GM18873 (cell line): ENCODE measurements around the gene TEX264.

Source experiments
- ATAC-seq: cut with Tn5 transposase; IDR thresholded peaks from one replicate; pipeline ENCODE4 v1.9.1; 2021; ENCODE audit warnings: mild to moderate bottlenecking, moderate library complexity, moderate number of reproducible peaks; ENCODE audit not compliant: unreplicated experiment, low FRiP score

The TEX264 gene

DNA sequence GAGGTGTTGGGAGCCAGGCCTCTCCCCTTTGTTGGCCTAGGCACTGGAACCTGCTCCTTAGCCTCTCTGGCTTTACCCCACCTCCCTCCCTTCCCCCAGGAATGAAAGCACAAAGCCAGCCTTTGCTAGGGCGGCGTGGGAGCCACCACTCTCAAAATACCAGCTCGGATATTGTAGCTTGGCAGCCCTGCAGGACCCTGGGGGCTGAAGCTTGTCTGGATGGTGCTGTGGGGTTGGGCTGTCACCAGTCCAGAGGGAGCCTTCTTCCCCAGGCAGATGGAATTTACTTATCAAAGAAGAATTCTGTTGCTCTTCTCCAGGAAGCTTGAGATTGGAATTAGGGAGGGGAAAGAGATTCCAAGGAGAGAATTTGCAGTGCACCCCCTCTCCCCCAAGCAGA, 20.9 kb downstream of the TEX264 start:
- no peak for ATAC-seq

DNA sequence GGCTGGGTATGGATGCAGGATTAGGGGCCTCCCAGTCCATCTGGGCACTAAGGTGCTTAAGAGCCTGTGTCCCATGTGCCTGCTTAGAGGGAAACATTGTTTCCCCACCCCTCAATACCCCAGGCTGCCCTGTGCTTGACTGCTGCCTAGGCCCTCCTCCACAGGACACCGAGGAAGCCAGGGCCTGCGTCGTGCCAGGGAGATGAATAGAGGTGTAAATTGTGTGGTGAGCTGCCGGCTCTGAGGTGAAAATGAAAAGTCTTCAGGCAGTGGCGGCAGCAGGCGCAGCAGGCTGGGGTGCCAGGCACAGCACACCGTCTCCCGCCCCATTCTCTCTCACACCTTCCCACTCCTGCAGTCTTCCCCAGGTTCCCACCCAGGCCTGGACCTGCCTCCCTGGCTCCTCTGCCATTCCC, 21.9 kb downstream of the TEX264 start:
- no peak for ATAC-seq

DNA sequence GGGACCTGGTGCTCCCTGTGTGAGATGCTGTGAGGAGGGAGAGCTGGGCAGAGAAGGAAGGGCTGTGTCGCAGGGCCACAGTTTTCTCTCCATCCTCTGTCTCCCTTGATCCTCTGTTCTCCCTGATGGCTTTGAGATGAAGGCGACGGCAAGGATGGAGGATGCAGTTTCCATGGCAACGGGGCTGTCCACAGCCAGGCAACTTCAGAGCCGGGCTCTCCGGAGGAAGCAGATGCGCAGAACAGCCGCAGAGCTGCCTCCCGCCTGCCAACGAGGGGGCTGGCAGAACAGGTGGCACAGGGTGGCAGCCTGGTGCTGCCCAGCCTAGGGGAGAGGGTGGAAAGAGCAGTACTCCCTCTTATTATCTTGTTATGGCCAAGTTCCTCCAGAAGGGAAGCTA, 25.9 kb downstream of the TEX264 start:
- no peak for ATAC-seq

DNA sequence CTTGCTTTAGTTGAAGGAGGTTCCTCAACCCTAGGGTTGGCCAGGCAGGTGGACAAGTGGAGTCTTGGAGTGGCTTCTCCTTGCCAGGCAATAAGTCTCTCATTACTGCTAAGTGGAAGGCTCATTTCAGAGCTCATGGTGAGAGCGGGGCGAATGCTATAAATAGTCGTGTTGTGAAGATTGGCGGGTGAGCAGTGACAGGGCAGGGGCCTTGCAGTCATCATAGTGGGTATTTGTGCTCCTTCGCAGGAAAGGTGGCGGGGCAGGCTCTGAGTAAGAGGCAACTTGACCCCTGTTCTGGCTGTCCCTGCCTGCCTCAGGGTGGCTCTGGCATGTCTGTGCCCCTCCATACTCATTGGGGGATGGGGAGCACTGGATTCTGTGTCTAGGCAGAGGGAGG, 27.2 kb downstream of the TEX264 start:
- ATAC-seq, result no peak

DNA sequence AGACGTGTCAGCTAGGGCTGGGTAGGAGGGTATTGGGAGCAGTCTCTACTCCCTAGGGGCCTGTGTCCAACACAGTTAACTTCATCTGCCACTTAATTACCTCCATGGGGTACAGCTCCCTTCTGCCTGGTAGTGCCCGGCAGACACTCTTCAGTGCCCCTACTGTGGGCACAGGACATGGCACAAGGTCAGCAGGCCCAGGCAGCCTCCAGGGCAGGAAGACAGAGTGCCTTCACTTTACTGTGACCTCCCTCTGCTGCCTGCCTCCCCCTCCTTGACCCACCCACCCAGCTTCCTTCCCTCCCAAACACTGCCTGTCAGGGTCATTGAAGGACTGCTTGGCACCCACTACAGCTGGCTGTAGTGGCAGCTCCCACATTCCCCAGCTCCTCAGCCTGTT, 29.4 kb downstream of the TEX264 start:
- no peak for ATAC-seq

DNA sequence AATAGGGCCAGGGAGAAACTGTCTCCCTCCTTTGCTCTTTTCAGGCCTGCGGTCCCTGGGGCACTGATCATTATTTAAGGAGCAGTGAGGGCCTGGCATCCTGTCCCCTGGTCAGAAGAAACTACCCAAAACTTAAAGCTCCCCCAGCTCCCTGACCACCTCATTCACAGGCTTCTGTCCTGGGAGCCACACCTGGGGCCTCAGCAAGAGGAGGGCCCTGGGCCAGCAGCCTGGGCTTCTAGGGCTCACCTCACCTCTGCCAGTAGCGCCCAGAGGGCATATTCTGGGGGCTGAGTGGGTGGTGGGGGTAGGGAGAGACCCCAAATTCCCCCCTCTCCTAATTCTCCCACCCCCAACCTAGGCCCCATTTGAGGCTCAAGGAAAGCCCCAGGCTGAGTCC, 31.1 kb downstream of the TEX264 start:
- no peak for ATAC-seq

DNA sequence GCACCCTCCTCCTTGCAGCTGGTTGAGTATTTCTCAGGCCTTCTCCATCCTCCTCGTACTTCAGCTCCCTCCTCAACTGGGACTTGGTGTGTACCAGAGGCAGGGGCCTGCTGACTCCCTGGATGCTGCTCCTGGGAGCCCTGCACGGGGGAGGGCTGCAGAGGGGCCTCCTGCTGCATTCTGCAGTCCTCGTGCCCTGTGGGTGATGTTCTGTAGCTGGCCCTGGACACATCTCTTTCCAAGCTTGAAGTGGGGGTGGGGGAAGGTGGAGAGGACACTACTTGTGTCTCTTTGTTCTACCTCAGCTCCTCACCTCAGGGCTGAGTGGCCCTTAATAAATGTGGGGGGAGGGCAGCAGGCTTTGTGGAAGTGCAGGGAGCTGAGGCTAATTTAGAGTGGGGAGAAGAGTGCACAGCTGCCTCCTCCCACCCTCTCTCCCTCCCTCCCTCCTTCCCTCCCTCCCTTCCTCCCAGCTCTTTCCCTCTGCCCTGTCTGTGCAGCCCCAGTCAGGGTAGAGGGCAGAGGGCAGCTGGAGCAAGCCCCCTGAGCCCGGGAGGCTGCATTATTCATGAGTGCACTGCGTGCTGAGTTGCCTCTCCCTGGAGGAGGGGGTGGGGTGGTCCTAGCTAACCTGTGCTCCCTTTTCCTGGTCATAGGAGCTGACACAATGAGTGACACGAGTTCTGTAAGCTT, 32.2 kb downstream of the TEX264 start:
- no peak for ATAC-seq

DNA sequence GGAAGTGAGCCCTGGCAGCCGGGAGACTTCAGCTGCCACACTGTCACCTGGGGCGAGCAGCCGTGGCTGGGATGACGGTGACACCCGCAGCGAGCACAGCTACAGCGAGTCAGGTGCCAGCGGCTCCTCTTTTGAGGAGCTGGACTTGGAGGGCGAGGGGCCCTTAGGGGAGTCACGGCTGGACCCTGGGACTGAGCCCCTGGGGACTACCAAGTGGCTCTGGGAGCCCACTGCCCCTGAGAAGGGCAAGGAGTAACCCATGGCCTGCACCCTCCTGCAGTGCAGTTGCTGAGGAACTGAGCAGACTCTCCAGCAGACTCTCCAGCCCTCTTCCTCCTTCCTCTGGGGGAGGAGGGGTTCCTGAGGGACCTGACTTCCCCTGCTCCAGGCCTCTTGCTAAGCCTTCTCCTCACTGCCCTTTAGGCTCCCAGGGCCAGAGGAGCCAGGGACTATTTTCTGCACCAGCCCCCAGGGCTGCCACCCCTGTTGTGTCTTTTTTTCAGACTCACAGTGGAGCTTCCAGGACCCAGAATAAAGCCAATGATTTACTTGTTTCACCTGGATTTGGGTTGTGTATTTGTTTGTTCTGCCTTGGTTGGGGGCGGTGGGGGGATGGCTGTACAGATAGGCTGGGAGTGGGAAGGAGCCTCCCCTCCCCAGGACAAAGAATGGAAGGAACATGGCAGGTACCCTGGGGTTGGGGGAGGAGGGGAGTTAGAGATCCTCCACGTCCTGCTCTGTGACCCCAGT, 32.9 kb downstream of the TEX264 start:
- ATAC-seq, result no peak

DNA sequence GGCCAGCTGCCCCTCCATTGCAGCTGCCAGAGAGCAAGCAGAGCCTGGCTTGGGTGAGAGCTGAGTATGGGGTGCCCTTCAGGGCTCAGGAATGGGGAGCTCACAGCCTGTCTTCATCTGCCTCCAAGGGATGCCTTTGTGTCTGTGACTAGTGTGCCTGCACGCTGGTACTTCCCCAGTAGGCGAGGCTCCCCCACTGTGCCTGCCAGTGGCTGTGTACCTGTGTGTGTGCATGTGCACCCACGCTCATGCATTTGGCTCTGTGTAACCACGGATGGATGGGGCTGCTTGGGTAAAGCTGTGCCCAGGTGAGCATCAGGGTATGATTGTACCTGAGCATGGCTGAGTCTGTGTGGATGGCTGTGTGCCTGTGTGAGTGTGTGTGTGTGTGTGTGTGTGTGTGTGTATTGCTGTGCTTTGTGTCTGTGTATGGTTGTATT, 33.5 kb downstream of the TEX264 start:
- ATAC-seq, result no peak

DNA sequence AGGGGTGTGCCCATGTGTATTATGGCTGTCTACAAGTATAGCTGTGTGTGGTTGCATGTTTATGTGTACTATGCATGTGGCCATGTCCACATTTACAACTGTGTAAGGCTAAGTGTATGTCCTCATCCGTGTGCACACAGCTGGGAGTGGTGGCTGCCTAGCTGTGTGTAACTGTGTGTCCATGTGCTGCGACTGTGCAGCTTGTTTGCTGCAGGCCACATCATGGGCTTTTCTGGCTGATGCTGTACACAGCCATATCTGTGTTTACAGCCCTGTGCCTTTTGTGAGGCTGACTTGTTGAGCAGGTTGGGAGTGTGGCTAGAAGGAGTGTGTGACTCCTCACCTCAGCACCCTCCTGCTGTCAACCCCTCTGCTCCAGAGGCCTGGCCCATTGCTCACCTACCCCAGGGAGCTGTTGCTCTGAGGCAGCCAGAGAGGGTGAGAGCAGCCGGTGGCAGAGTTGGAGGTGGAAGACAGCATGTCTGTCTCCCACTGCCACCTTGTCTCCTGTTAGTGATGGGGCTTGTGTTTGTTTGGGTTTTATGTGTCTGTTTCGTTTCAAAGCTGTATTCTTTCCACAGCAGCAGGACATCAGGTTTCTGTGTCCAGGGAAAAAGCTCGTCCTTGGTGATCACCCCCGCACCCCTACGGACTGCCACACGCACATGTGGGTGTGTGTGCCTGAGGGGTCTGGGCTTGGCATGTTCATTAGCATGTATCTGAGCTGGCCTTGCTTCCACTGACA, 34.4 kb downstream of the TEX264 start:
- ATAC-seq, result no peak

DNA sequence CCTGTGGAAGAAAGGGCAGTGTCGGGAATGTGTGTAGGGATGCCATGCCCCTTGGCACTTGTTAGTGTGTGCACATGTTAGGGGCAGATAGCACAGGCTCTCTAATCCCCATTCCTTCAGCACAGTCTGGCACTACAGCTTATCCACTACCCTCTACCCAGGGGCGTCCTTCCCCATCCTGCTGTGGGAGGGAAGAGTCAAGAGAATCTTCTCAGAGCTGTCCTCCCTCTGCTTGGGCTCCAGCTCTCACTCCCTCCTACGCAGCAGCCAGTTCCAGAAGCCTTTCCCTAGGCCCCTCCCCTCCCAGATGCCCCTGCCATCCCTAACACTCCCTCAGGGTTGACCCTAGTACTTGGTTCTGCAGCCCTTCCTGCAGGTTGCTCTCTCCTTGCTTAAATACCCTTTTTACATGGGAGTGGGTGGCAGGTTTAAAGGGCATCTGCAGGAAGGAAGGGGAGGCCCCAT, 35.0 kb downstream of the TEX264 start:
- no peak for ATAC-seq

DNA sequence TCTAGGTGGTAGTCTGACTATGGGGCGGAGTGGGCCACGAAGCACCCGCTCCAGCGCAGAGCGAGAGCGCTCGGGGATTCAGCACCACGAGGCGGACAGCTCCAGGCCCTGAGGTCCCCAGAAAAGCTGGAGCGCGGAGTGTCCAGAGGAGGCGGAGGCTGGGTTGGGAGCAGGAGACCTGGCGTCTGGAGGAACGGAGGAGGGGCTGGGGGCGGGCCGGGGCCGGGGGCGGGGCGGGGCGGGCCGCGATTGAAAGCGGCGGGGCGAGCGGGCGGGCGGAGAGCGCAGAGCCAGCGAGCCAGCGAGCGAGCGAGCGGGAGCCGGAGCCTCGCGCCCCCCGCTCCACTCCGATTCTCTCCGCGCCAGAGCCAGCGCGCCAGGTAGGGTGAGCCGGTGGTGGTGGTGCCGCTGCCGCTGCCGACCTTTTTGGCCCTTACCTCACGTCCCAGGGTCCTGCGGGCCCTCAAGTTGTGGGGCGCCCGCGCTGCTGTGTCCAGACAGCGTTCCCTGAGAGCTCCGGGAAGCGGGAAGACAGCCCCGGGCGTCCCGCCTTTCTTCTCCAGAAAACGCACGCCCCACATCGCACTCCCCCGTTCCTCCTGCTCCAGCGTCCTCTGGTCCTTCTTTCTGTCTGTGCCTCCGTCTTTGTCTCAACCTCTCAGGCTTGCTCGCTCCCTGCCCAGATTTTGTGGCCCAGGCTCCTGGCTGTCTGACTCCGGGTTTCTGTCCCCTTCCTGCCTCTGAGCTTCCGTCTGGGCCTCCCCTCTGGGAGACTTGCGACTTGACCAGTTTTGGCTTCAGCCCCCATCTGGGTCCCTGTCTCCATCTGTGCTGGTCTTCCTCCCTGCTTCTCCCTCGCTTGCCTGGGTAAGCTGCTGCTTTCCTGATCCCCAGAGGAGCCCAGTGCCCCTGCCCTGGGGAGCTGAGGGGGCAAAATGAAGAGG, 36.0 kb downstream of the TEX264 start, which contains the start of gene GRM2:
Gene GRM2 (plus strand): TSS at position 281 of the 944 bp plus-strand sequence. CDS start 1,916 bp downstream, outside the sequence.
- no peak for ATAC-seq

DNA sequence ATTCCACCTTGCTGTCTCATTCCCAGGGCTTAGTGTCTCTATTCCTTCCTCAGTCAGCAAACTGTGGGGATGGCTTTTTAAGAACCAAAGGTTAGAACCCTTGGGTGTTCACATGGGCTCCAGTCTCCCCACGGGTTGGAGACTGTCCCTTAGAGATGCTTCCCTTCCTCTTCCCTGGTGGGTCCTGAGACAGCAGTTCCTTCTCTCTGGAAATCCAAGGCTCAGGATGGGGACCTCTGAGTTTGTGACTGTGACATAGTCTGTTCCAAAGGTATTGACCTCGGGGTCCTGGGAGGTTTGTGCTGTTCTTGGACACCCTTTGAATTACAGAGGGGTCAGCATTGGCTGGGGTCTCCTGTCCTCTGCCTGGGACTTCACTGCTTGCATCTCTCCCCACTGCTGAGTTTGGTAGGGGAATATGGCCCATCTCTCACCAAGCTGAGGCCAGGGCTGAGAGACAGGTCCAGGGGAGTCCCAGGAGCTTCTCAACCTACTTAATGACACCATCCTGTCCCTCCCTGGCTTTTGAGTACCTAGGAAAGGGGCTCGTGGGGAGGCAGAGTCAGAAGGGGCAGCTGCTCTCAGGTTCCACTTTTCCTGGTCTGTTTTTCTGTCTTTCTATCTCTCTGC, 37.3 kb downstream of the TEX264 start:
- no peak for ATAC-seq

DNA sequence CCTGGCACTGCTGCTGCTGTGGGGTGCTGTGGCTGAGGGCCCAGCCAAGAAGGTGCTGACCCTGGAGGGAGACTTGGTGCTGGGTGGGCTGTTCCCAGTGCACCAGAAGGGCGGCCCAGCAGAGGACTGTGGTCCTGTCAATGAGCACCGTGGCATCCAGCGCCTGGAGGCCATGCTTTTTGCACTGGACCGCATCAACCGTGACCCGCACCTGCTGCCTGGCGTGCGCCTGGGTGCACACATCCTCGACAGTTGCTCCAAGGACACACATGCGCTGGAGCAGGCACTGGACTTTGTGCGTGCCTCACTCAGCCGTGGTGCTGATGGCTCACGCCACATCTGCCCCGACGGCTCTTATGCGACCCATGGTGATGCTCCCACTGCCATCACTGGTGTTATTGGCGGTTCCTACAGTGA, 38.0 kb downstream of the TEX264 start:
- ATAC-seq, result no peak

DNA sequence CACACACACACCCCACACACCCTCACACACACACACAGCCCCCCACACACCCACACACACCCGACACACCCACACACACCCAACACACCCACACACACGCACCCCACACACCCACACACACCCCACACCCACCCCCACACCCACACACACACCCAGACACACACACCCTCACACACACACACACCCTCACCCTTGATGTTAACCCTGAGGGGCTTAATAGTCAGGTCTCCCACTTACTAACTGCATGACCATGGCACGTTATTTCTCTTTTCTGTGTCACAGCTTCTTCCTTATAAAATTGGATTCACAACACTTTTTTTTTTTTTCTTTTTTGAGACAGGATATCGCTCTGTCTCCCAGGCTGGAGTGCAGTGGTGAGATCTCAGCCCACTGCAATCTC, 38.6 kb downstream of the TEX264 start:
- no peak for ATAC-seq

DNA sequence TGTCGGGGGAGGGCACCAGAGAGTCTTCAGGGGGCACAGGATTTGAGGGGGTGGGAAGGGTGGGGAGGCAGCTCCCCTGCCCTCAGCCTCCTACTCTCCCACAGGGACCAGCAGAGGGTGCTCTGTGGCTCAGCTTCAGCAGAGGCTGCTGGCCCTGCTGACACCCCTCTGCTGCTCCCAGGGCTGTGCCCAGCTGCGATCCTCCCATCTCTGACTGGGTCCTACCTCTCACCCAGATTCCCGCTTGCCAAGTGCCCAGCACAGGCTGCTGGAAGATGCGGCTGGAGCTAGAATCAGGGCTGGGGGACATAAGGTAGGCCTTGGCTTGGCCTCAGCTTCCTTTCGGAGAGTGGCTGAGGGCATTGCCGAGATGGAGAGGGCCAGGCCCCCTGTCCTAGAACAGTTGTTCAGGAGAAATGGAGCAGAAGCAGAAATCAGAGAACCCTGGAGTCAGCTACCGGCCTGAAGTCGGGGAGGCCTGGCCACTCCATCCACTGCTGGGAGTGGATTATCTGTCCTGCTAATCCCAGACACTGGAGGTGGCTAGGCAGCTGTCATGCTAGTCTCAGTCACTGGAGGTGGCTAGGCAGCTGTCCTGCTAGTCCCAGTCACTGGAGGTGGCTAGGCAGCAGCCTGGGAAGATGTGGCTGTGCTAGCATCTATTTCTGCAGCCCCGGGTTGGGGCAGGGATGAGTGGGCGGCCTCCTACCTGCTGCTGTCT, 39.7 kb downstream of the TEX264 start:
- no peak for ATAC-seq

DNA sequence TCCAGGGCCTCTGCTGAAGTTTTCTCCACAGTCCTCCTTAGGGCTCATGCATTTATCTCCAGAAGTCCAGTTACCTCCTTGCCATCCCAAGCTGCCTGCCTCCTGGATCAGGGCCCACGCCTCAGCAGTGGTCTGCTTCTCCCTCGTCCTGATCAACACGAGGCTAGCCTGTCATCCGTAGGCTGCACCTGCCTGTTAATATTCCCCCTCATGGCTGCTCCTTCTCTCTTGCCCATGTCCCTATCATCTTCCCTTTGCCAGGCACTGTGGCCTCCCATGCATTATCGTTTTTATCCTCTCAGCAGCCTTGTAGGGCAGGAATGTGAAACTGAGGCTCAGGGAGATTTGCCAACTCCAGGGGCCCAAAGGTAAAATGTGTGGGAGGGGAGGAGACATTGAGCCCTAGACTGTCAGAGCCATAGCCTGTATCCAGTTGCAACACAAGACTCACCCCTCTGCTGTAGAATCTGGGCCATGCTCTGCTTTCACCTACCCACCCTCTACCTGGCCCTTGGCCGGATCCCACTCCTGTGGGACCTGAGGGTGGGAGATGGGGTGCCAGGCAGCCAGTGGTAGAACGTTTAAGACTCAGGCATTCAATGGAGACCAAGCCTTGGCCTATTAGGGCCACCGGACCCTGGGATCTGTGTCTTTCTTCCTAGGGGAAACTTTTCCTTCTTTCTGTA, 40.4 kb downstream of the TEX264 start:
- no peak for ATAC-seq

DNA sequence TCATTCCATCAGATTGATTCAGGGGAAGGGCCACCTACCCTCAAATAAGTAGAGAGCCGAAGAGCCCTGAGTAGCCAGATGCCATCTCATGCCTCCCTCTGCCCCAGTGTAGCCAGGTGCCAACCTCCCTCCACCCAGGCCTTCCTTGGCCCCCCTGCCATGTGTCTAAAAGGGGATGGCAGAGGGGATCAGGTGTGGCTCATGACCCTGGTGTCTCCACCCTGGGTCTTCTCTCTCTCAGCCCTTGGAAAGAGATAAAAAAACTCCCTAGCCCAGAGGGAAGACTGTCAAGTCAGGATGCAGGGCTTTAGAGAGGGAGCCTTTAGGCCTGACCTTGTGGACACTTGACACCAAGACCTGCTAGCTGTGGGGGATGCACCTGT, 41.0 kb downstream of the TEX264 start:
- no peak for ATAC-seq
